Measurements from ENCODE around the gene CCDC167. TPM values are rescaled to one million over a fixed set of nuclear protein-coding genes. Genes with fewer than 3 reads are reported as not detected.

CCDC167 gene
- total RNA-seq, 4 donors from 2014 or later, result 9.4 to 50.7 (median 25.8) TPM

DNA sequence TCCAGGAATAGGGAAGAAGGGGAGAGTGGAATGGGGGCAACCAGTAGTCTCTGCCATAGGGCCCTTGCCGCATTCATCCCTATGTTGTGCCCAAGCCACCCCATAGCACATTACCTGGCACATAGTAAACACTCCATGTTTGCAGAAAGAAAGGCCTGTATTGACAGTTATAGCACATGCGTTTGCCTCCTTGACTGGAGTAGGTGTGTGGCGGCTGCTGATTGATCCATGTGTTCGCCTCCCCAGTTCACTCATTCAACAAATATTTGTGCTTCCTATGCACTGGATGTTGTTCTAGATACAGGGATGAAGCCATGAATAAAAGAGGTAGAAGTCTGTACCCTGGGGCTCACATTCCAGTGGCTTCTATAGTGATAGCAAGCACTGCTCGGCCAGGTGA is 19.8 kb upstream of the CCDC167 start:
- 93 to 97% methylated on average over 5 of the region's 5 CpGs for WGBS, 2 donors
- TF ChIP-seq POLR2A (IDR thresholded peaks at IDR 0.05) (no peak), EP300 (IDR thresholded peaks at IDR 0.05) (no peak)
- TF ChIP-seq, protein P1, sequence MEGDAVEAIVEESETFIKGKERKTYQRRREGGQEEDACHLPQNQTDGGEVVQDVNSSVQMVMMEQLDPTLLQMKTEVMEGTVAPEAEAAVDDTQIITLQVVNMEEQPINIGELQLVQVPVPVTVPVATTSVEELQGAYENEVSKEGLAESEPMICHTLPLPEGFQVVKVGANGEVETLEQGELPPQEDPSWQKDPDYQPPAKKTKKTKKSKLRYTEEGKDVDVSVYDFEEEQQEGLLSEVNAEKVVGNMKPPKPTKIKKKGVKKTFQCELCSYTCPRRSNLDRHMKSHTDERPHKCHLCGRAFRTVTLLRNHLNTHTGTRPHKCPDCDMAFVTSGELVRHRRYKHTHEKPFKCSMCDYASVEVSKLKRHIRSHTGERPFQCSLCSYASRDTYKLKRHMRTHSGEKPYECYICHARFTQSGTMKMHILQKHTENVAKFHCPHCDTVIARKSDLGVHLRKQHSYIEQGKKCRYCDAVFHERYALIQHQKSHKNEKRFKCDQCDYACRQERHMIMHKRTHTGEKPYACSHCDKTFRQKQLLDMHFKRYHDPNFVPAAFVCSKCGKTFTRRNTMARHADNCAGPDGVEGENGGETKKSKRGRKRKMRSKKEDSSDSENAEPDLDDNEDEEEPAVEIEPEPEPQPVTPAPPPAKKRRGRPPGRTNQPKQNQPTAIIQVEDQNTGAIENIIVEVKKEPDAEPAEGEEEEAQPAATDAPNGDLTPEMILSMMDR (IDR thresholded peaks at IDR 0.05), result no peak

GRCh38 chr6:37518116-37518515 is 18.4 kb upstream of the CCDC167 start:
- TF ChIP-seq, protein P1 (IDR thresholded peaks at IDR 0.05), result no peak
- TF ChIP-seq EP300 (IDR thresholded peaks at IDR 0.05), result no peak
- no peak for TF ChIP-seq POLR2A (IDR thresholded peaks at IDR 0.05)

More for the DNA sequence above, 19.8 kb upstream of the CCDC167 start:
- H3K4me3 ChIP-seq, result no peak overlapping the region
- no peaks in the 10 kb centered on the region for H3K36me3 ChIP-seq
- H3K4me1 ChIP-seq, result peaks cover 0 to 17% (median 9%) of the 10 kb centered on the region in 4 donors
- H3K27me3 ChIP-seq, result peaks cover 0 to 13% of the 10 kb centered on the region in 2 donors
- peaks cover 0 to 7% (median 0%) of the 10 kb centered on the region in 4 donors for H3K9me3 ChIP-seq
- no peak for DNase-seq (ENCODE audit: low spot score in 2 of 2)
- no peak overlapping the region for H3K27ac ChIP-seq

DNA sequence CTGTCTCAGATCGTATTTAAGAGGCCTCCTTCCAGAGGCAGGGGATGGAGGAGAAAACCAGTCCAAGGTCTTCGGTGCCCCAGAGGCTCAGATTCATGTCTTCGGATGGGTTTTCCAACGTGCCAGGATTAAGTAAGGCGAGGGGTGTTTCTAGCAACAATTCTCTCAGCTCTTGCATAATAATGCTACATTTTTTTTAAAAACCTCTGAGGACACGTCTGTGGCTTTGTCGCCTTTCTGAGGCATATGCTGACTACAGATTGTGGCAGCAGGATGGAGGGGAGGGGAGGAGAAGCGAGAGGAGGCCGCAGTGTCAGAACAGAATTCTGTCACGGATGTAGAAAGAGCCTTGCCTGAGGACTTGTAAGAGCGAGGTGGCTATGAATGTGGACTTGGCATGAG is 17.7 kb upstream of the CCDC167 start:
- H3K27me3 ChIP-seq, result peaks cover 0 to 14% of the 10 kb centered on the region in 2 donors
- H3K36me3 ChIP-seq, result no peaks in the 10 kb centered on the region
- no peak overlapping the region for H3K4me3 ChIP-seq
- WGBS, 2 donors, result 61 to 66% methylated on average over 11 of the region's 11 CpGs
- H3K27ac ChIP-seq, result peak overlapping the region in 1 of 4 donors; percentile 20
- H3K9me3 ChIP-seq, result peaks cover 0 to 7% (median 0%) of the 10 kb centered on the region in 4 donors
- TF ChIP-seq EP300 (IDR thresholded peaks at IDR 0.05) (no peak), POLR2A (IDR thresholded peaks at IDR 0.05) (no peak)
- TF ChIP-seq, protein P1 (IDR thresholded peaks at IDR 0.05), result no peak
- no peak for DNase-seq (ENCODE audit: low spot score in 2 of 2)
- H3K4me1 ChIP-seq, result peaks cover 0 to 17% (median 9%) of the 10 kb centered on the region in 4 donors

More at GRCh38 chr6:37518116-37518515, 18.4 kb upstream of the CCDC167 start:
- H3K4me1 ChIP-seq, result peaks cover 0 to 17% (median 9%) of the 10 kb centered on the region in 4 donors
- peaks cover 0 to 17% of the 10 kb centered on the region in 2 donors for H3K27me3 ChIP-seq
- no peak overlapping the region for H3K27ac ChIP-seq
- H3K36me3 ChIP-seq, result no peaks in the 10 kb centered on the region
- H3K4me3 ChIP-seq, result no peak overlapping the region
- WGBS, 2 donors, result 81 to 94% methylated on average over 6 of the region's 6 CpGs
- DNase-seq (ENCODE audit: low spot score in 2 of 2), result no peak
- peaks cover 0 to 7% (median 0%) of the 10 kb centered on the region in 4 donors for H3K9me3 ChIP-seq

DNA sequence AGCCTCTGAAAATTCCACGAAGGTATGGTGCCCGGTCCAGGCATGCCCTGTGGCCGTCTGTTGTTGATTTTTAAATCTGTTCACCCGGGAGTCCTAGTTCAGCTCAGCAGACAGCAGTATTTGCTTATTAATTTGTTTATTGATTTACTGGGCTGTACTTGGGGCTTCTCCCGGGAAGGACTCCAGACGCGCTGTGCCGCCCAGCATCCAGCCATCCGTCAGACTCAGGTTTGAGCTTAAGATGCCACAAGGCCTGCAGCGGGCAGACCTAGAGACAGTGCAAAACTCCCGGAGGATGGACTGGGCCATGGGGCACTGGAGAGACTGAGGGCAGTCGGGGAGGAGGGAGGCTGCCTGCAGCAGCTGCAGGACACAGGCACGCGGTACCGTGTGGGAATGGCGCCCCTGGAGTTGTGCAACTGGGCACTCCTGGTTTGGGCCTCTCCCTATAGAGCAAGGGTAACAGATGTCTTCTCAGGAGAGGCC is 17.3 kb upstream of the CCDC167 start:
- no peak overlapping the region for H3K4me3 ChIP-seq
- peak overlapping the region in 3 of 4 donors; percentile 13 to 64 (median 20) for H3K27ac ChIP-seq
- H3K36me3 ChIP-seq, result no peaks in the 10 kb centered on the region
- no peak for DNase-seq (ENCODE audit: low spot score in 2 of 2)
- TF ChIP-seq POLR2A (IDR thresholded peaks at IDR 0.05) (no peak), EP300 (IDR thresholded peaks at IDR 0.05) (no peak)
- TF ChIP-seq, protein P1 (IDR thresholded peaks at IDR 0.05), result no peak
- H3K9me3 ChIP-seq, result peaks cover 0 to 7% (median 0%) of the 10 kb centered on the region in 4 donors
- peaks cover 0 to 16% of the 10 kb centered on the region in 2 donors for H3K27me3 ChIP-seq
- 54 to 65% methylated on average over 16 of the region's 16 CpGs for WGBS, 2 donors
- peaks cover 0 to 17% (median 9%) of the 10 kb centered on the region in 4 donors for H3K4me1 ChIP-seq

DNA sequence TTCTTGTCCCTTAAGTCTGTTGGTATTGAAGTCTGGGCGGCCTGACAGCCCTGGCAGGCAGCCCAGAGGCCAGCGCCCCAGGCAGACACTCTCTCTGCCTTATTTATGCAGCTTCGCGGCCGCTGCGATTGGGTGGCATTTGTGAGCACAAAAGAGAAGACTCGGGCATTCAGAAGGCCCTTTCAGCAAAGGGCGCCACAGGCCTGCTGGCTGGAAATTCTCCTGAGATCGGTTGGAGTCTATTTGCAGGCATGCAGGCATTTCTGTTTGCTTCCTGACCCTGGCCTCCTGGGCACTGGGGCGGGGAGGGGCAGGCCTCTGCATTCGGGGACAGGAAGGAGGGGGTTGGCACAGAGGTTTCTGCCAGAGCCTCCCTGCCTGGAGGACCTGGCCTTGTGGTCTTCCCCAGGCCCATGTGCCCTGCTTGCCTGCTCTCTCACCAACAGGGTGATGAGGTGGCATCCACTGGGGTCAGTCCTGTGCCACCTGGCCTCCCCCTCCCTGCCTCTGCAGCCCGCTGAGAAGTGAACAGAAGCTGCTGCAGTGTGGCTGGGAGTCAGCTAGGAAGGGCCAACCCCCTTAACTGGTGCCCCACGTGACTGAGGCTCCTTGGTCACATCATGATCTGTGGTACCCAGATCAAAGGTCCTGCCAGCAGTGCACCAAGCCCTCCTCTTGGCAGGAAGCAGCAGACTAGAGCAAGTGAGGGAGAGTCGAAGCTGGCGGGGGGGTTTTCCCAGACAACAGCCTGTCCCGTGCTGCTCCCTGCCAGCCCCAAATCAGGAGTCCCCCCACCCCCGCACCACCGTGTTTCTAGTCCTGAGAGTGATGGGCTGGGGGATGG is 16.6 kb upstream of the CCDC167 start:
- peak in 1 of 2 donors; percentile 8 for DNase-seq (ENCODE audit: low spot score in 2 of 2)
- Histone ChIP-seq H3K27me3 (peaks cover 0 to 22% of the 10 kb centered on the region in 2 donors), H3K36me3 (no peaks in the 10 kb centered on the region), H3K4me3 (no peak overlapping the region), H3K9me3 (peaks cover 0 to 7% (median 0%) of the 10 kb centered on the region in 4 donors), H3K27ac (peak overlapping the region in 3 of 4 donors; percentile 13 to 64 (median 64)), H3K4me1 (peaks cover 0 to 17% (median 9%) of the 10 kb centered on the region in 4 donors)
- no peak for TF ChIP-seq POLR2A (IDR thresholded peaks at IDR 0.05)
- TF ChIP-seq, protein P1 (IDR thresholded peaks at IDR 0.05), result no peak
- no peak for TF ChIP-seq EP300 (IDR thresholded peaks at IDR 0.05)
- 23 to 26% methylated on average over 13 to 18 of the region's 18 CpGs for WGBS, 2 donors
